GM12878 (cell line): Measurements from ENCODE around the gene GPI. TPM values are rescaled to one million over a fixed set of nuclear protein-coding genes. Genes with fewer than 3 reads are reported as not detected.

ENCODE experiments used
- ATAC-seq: fragments of 200-7000 bp; cut with Tn5 transposase; 3 replicates; pipeline ENCODE4 v1.9.1; 2020; ENCODE audit warnings: mild to moderate bottlenecking, moderate library complexity
- BruUV-seq: library from RNA; stranded (reverse); fragments of 400-500 nt; replicated peaks from 2 replicates; lab custom pipeline; 2021; lab: Mats Ljungman, UMichigan
- CTCF ChIA-PET: fragments of 300-600 bp; sonication (Branson Sonifier 250); formaldehyde crosslinking; extraction: SDS; loops from one replicate; lab custom pipeline; 2021; ENCODE audit warnings: inconsistent platforms; lab: Yijun Ruan, JAX
- POLR2A ChIA-PET: fragments of 350-600 bp; formaldehyde crosslinking; extraction: SDS; loops from one replicate; lab custom pipeline; 2021; ENCODE audit warnings: inconsistent platforms; lab: Charles Lee
- RAD21 ChIA-PET: fragments of 300-600 bp; sonication (Branson Sonifier 250); formaldehyde crosslinking; loops from one replicate; lab custom pipeline; 2023; ENCODE audit warnings: antibody characterized with exemption; ENCODE audit not compliant: unreplicated experiment; lab: Charles Lee
- SMC1A ChIA-PET: fragments of 300-600 bp; sonication (Branson Sonifier 250); formaldehyde crosslinking; loops from one replicate; lab custom pipeline; 2023; ENCODE audit not compliant: unreplicated experiment, uncharacterized antibody; lab: Charles Lee
- DNase-seq: peaks from one replicate; pipeline ENCODE4 v3.0.0-alpha.2; 2011; ENCODE audit warnings: low read depth, low spot score
- FAIRE-seq: peaks from 3 replicates; lab custom pipeline; 2011; peaks lifted over from hg19 to GRCh38; lab: Jason Lieb, UNC
- H2AFZ ChIP-seq: 2 replicates; pipeline ENCODE4 v1.6.0; 2011; ENCODE audit warnings: low read depth, low read length, control low read depth; ENCODE audit not compliant: control insufficient read depth
- H3K27ac ChIP-seq: 2 replicates; pipeline ENCODE4 v1.5.1; 2011; ENCODE audit warnings: control low read depth; ENCODE audit not compliant: control insufficient read depth, insufficient read depth
- H3K27me3 ChIP-seq, 2 experiments: replicated peaks in 1 of 2; 2 replicates each; pipeline versions ENCODE4 v1.6.0 to v1.6.1; 2011; ENCODE audit warnings: low read length in 1 of 2; ENCODE audit not compliant: control insufficient read depth in 2 of 2, insufficient read depth in 2 of 2
- H3K36me3 ChIP-seq, 2 experiments: 2 replicates each; pipeline ENCODE4 v1.5.1; 2011; ENCODE audit warnings: low read length in 1 of 2; ENCODE audit not compliant: control insufficient read depth in 2 of 2, insufficient read depth in 2 of 2
- H3K4me1 ChIP-seq: 2 replicates; pipeline ENCODE4 v1.6.1; 2011; ENCODE audit warnings: mild to moderate bottlenecking, low read length, moderate library complexity, mixed read lengths; ENCODE audit not compliant: control insufficient read depth, insufficient read depth
- H3K4me2 ChIP-seq: 2 replicates; pipeline ENCODE4 v1.6.0; 2011; ENCODE audit warnings: control low read depth; ENCODE audit not compliant: control insufficient read depth, insufficient read depth
- H3K4me3 ChIP-seq: fragments of 200-600 bp; sonication (generic); 2 replicates; pipeline ENCODE4 v1.5.1; 2016
- H3K79me2 ChIP-seq: 2 replicates; pipeline ENCODE4 v1.6.0; 2011; ENCODE audit warnings: low read length; ENCODE audit not compliant: control insufficient read depth, insufficient read depth
- H3K9ac ChIP-seq: 2 replicates; pipeline ENCODE4 v1.8.0; 2011; ENCODE audit warnings: low read length, control low read depth, mixed read lengths; ENCODE audit not compliant: control insufficient read depth, insufficient read depth
- H3K9me3 ChIP-seq: replicated peaks from 3 replicates; pipeline ENCODE4 v1.5.1; 2011; ENCODE audit warnings: mild to moderate bottlenecking, low read length; ENCODE audit not compliant: control insufficient read depth, insufficient read depth
- H4K20me1 ChIP-seq: 2 replicates; pipeline ENCODE4 v1.6.0; 2011; ENCODE audit not compliant: control insufficient read depth, insufficient read depth
- CEBPZ ChIP-seq: fragments of 150-350 bp; IDR thresholded peaks from 2 replicates; pipeline ENCODE4 v1.6.1; 2016; ENCODE audit warnings: low read depth, low read length
- WGBS: methylation state at CpG from one replicate; pipeline ENCODE4 v1.1.6; 2016; ENCODE audit warnings: low lambda C conversion rate; ENCODE audit not compliant: insufficient replicate concordance, insufficient coverage; ENCODE audit errors: missing lambda C conversion rate; 5-methylcytosine and 5-hydroxymethylcytosine counted together
- in situ Hi-C: fragments of 300-500 bp; cut with MboI; formaldehyde crosslinking; loops from 9 replicates; pipeline ENCODE4 v1.14.3; 2018; ENCODE audit warnings: mixed read lengths
- intact Hi-C: fragments of 100-400 bp; cut with micrococcal nuclease; formaldehyde crosslinking; loops from one replicate; pipeline ENCODE4 v1.14.2; 2022; ENCODE audit not compliant: unreplicated experiment
- polyA plus RNA-seq, 11 experiments: library from polyadenylated mRNA; depleted of rRNA in 4 of 11; unstranded in 6 of 11; stranded (reverse) in 5 of 11; fragments of >200 nt; fragmentation: Nextera tagmentation in 4 of 11; fragmentation: Illumina TruSeq in 1 of 11; extraction: Ambion mirVana in 4 of 11; extraction: Trizol in 1 of 11; gene quantifications; 1 replicate in 1 of 11; 2 replicates in 10 of 11; pipeline versions ENCODE4 v1.2.1 to v1.2.3, GENCODE V29; 2011 to 2016; ENCODE audit warnings: inconsistent platforms in 2 of 11, missing spikeins in 2 of 11, low read depth in 1 of 11
- total RNA-seq, 4 experiments: library from RNA; depleted of rRNA in 3 of 4; stranded (reverse); fragments of >200 nt in 3 of 4; fragmentation: Illumina TruSeq in 1 of 4; extraction: Trizol in 1 of 4; gene quantifications; 2 replicates each; pipeline versions ENCODE4 v1.2.1 to v1.2.3, GENCODE V29; 2013 to 2021

GPI gene
- total and polyA plus RNA-seq, 10 of the 15 experiments (the other 5 are each of a cell fraction or from before 2014, with no cell fraction given) = 124 to 400 (median 190) TPM

GRCh38 chr19:34356875-34357274, 8.1 kb upstream of the GPI start:
- BruUV-seq = no TSS peak

More at GRCh38 chr19:34356875-34357274, 8.1 kb upstream of the GPI start:
- no peaks in the 10 kb centered on the region for H3K27me3 ChIP-seq
- ChIA-PET SMC1A (interaction anchor here (1.3 kb wide), 1 partner anchor 152 kb away, joined by 3 read pairs; no protein-coding TSS in a partner anchor), RAD21 (no interaction called here)
- H3K4me3 ChIP-seq = no peak overlapping the region
- no peak overlapping the region for H2AFZ ChIP-seq
- no peak overlapping the region for H3K9ac ChIP-seq
- 88% methylated on average over 4 of the region's 4 CpGs for WGBS
- H3K27ac ChIP-seq = 0 out of 2 replicates have a peak overlapping the region, but pooled peaks have one; percentile 37
- ATAC-seq = no peak
- no peak for TF ChIP-seq CEBPZ
- TF ChIP-seq, all 136 proteins: peak for 0
- H4K20me1 ChIP-seq = no peaks in the 10 kb centered on the region
- no peaks in the 10 kb centered on the region for H3K9me3 ChIP-seq
- H3K4me1 ChIP-seq = peaks cover 21% of the 10 kb centered on the region
- in situ Hi-C loops (no loop called here), intact Hi-C loops (no loop called here)
- FAIRE-seq (no peak), DNase-seq (no peak)
- ChIA-PET POLR2A (interaction anchor here (0.5 kb wide), 1 partner anchor 139 kb away, joined by 10 read pairs; no protein-coding TSS in a partner anchor), CTCF (interaction anchor here (0.5 to 1.9 kb wide), 3 partner anchors 11 to 130 kb away, joined by 3 to 8 read pairs (median 5); no protein-coding TSS in a partner anchor)
- H3K36me3 ChIP-seq = peaks cover 0 to 4% of the 10 kb centered on the region in 2 experiments; a peak in 1 of 4 replicates
- H3K79me2 ChIP-seq = peaks cover 3% of the 10 kb centered on the region
- no peak overlapping the region for H3K4me2 ChIP-seq
